HG03354 (cell line): ENCODE measurements around the gene PDCD6IP.

ENCODE experiments used
- ATAC-seq: cut with Tn5 transposase; IDR thresholded peaks from one replicate; pipeline ENCODE4 v1.9.1; 2021; ENCODE audit warnings: mild to moderate bottlenecking; ENCODE audit not compliant: unreplicated experiment, poor library complexity, severe bottlenecking

Gene PDCD6IP

DNA sequence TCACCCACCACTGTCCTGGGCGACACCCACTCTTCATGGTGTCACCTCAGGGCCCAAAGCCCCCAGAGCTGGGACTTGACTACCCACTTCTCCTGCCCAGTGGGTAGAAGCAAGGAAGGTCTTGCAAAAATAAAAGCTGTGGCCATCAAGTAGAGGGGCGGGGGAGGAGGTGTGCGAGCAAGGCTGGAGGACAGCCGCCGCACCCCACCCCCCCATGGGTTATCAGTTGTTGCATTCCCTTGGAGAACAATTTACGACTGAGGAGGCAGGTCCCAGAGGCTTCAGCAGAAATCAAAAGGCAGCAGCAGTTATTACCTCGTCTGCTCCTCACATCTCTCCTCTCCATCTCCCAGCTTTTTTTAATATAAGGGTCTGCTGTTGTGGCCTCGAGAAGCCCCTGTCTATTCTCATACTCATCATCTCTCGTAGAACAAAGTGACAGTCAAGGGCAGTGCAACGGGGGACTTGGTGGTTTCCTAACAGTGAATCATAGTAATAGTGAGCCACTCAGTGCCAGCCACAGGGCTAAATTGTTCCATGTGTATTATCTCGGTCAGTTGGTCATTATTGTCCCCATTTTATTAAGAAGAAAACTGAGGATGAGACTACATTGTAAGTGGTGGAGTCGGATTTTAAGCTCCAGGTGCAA is 116.4 kb downstream of the PDCD6IP start:
- no peak for ATAC-seq

DNA sequence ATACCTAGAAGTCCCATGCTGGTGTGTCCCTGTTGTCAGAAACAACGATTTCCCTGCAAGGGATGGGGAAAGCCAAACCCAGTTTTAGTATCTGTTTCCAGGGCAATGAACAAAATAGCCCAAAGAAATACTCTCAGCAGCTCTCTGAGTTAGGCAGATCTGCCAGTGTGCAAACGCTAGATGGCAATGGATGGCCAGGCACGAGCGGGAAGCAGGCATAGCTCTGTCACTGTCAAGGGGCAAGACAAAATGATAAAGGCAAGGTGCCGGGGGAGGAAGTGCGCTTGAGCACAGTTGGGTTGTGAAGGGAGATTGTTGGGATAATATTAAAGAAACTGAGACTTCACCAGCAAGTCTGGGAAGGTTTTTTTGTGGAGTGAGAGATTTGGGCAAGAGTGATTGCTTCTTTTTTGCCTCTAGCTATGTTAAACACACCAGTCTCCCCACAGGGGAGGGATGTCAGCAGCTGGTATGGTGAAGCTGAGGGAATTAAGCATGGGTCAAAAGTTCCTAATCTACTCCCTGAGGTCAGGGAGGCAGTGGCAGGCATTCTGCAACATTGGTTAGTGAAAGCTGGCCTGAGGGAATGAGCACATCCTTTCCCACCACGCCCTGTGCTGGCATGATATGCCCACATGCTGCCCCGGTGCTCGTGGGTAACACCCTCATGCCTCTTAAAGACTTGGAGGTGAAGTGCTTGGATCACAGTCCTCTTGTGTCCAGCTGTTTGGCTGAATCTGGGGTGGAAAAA is 117.5 kb downstream of the PDCD6IP start:
- ATAC-seq = peak; percentile 85

DNA sequence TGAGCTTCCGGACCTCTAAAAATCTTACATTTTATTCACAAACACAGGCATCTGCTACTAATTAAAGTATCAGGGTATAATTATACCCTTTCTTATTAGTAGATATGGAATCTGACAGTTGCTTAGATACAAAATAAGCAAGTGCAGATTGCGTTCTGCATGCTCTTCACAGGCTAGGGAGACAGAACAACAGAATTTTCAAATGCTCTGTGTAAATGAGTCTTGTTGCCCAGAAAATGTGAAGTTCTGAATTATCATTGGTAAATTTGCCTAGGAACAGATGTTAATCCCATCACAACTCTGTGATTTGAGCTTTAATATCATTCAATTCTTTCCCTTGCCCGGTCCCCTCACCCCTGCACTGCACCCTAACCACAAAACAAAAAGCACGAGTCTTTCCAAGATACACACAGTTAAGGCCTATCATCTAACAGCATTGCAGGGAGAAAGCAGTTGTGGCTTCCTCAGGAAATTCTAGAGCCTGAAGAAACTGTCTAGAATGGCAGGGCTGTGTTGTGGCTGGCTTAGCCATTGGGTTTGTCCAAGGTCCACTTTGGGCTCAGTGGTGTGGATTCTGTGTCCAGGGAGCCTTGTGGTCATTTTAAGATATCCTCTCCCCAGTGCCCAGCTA is 119.8 kb downstream of the PDCD6IP start:
- no peak for ATAC-seq
